C4-2B (cell line): ENCODE results near the gene EMILIN2.

ENCODE experiments used
- ZFX ChIP-seq: fragments of 450-650 bp; IDR thresholded peaks from 2 replicates; pipeline ENCODE4 v1.6.1; 2017
- TF ChIP-seq, protein P1 (sequence below): fragments of 450-650 bp; conservative IDR thresholded peaks from 2 replicates; pipeline ENCODE4 v1.5.1; 2017; ENCODE audit warnings: mild to moderate bottlenecking

DNA sequence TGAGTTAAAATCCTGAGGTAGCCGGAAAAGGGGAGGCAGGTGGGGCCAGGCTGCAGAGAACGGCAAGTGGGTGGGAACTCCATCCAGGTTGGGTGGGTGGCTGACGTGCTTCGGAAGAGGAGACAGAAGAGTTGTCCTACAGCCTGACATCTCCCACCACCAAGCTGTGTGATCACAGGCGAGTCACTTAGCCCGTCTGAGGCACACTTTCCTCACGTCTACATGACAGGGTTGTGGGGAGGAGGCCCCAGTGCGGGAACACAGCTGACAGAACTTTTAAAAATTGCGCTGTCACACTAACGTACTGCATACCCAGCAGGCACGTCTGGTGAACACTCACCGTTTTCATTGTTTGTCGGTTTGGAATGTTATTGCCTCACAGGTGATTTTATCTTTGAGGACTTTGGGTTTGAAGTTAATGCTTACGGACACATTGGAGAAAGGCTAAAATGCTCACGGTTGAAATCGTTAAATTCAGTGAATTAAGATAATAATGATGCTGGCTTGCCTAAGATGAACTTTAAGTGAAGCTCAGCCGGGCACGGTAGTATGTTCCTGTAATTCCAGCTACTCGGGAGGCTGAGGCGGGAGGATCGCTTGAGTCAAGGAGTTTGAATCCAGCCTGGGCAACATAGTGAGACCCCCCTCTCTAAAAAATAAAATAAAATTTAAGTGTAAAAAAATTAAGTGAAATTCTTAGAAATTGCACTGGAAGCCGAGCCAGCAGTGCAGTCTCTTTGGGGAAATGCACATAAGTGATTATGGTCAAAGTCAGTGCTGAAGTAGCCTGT is 8.9 kb downstream of the EMILIN2 start:
- TF ChIP-seq, protein P1, sequence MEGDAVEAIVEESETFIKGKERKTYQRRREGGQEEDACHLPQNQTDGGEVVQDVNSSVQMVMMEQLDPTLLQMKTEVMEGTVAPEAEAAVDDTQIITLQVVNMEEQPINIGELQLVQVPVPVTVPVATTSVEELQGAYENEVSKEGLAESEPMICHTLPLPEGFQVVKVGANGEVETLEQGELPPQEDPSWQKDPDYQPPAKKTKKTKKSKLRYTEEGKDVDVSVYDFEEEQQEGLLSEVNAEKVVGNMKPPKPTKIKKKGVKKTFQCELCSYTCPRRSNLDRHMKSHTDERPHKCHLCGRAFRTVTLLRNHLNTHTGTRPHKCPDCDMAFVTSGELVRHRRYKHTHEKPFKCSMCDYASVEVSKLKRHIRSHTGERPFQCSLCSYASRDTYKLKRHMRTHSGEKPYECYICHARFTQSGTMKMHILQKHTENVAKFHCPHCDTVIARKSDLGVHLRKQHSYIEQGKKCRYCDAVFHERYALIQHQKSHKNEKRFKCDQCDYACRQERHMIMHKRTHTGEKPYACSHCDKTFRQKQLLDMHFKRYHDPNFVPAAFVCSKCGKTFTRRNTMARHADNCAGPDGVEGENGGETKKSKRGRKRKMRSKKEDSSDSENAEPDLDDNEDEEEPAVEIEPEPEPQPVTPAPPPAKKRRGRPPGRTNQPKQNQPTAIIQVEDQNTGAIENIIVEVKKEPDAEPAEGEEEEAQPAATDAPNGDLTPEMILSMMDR = no peak
- TF ChIP-seq ZFX = no peak
